Right lobe of liver (tissue), 4 donors: Measurements from ENCODE around the gene POP4.

Experiments used
- CTCF ChIP-seq, 4 donors: fragments of 200-600 bp in 3 of 4; fragments of 450-650 bp in 1 of 4; IDR thresholded peaks; one replicate each; pipeline versions ENCODE4 v1.5.1 to v1.8.0; 2016 to 2022; ENCODE audit warnings: antibody characterized with exemption in 4 of 4, mild to moderate bottlenecking in 2 of 4
- POLR2A ChIP-seq: fragments of 450-650 bp; IDR thresholded peaks from one replicate; pipeline ENCODE4 v1.6.1; 2017; ENCODE audit warnings: antibody characterized with exemption, mild to moderate bottlenecking
- donor health status: DM: no; HTN: no; CAD: no.
- donor health status: DM: no; HTN: no; CAD: no.
- donor health status: DM: no; HTN: yes; CAD: no.

- no peak for TF ChIP-seq CTCF (IDR thresholded peaks at IDR 0.05)
- TF ChIP-seq POLR2A: no peak
Observed at GRCh38 chr19:29610213-29610573, 4.1 kb downstream of the POP4 start.
